COLO668 (cell line): ENCODE results near the gene ZDHHC23.

Experiments
- DNase-seq: peaks from one replicate; lab custom pipeline; 2025; ENCODE audit not compliant: unreplicated experiment; lab: John Stamatoyannopoulos, UW

The ZDHHC23 gene, protein sequence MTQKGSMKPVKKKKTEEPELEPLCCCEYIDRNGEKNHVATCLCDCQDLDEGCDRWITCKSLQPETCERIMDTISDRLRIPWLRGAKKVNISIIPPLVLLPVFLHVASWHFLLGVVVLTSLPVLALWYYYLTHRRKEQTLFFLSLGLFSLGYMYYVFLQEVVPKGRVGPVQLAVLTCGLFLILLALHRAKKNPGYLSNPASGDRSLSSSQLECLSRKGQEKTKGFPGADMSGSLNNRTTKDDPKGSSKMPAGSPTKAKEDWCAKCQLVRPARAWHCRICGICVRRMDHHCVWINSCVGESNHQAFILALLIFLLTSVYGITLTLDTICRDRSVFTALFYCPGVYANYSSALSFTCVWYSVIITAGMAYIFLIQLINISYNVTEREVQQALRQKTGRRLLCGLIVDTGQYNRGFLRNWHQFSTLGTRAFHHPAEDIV

DNA sequence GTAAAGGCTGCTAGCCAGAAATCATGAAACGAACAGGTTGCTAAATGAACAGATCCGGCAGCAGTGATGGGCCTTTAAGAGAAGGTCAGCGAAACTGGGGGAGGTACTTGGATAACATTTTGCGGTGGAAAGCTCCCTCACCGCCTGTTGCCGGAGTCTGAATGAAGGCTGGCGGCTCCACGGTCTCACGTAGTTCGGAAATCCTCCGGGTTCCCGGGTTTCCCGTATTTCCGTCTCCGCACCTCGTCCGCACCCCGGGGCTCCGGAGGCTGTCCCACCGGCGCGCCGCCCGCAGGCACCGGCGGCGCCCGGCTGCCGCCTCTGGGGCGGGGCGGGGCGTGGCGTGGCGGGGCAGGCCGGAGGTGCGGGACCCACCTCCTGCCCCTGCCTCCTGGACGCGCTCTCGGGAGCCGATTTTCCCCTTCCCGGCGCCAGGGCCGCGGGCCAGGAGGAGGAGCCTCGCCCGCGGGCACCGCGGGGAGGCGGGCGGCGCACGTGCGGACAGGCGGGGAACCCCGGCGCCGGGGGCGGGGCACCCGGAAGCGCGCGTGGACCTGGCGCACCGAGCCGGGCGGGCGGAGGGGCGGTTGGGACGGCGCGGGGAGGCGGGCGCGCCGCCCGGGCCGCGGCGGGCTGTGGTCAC, at the start of gene ZDHHC23:
Gene ZDHHC23 (plus strand): TSS at position 642 of the 643 bp plus-strand sequence. CDS start 790 bp downstream, outside the sequence.
- peak; percentile 85 for DNase-seq

DNA sequence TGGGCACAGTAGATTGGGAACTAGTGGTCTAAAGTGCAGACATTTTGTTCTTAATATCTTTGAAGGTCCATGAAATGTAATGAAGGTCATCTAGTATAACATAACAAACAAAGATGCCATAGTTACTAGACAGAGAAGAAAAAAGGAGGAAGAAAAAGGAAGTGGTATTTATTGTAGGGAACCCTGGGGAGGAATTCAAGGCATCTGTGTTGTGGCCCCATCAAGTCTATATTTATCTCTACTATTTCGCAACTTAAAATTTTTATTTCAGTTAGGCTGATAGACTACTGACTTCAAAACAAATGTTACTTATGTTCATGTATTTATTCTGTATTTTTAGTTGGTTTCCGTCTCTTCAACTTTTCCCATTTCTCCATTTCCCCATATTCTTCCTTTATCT, 48.9 kb upstream of the ZDHHC23 start:
- DNase-seq: no peak

DNA sequence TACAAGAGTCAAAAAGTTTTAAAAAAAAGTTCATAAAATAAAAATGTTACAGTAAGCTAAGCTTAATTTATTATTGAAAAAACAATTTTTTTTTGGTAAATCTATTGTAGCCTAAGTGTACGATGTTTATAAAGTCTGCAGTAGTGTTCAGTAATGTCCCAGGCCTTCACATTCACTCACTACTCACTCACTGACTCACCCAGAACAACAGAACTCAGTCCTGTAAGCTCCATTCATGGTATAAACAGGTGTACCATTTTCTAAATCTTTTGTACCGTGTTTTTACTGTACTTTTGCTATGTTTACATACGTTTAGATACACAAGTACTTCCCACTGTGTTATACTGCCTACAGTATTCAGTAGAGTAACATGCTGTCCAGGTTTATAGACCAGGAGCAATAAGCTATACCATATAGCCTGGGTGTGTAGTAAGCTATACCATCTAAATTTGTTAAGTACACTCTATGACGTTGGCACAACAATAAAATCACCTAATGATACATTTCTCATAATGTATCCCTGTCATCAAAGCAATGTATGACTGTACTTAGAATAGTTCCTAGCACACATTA, 41.2 kb upstream of the ZDHHC23 start:
- DNase-seq: no peak

DNA sequence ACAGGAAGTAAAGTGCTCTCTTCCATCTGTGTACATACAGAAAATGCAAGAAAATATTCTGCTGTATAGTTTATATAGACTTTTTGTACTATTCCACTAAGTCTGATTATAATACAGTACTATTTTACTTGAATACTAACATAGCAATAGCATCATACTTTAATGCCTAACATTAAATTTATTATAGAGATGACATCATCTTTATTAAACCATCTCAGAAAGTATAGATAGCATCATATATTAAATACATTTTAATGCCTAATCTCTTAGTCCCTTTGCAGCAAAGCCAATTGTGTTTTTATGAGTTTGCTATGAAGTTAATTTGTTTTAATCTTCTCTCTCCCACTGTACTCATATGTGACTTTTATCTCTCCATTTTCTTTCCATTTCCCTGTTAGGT, 39.7 kb upstream of the ZDHHC23 start:
- no peak for DNase-seq

DNA sequence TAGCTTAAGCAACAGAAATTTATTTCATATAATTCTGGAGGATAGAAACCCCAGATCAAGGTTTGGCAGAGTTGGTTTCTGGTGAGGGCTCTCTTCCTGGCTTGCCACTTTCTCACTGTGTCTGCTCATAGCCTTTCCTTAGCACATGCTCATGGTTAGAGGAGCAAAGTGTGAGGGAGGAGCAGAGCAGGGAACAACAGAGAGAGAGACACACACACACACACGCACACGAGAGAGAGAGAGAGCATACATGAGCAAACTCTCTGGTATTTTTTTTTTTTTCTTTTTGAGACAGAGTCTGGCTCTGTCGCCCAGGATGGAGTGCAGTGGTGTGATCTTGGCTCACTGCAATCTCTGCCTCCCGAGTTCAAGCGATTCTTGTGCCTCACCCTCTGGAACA, 36.8 kb upstream of the ZDHHC23 start:
- DNase-seq: no peak

DNA sequence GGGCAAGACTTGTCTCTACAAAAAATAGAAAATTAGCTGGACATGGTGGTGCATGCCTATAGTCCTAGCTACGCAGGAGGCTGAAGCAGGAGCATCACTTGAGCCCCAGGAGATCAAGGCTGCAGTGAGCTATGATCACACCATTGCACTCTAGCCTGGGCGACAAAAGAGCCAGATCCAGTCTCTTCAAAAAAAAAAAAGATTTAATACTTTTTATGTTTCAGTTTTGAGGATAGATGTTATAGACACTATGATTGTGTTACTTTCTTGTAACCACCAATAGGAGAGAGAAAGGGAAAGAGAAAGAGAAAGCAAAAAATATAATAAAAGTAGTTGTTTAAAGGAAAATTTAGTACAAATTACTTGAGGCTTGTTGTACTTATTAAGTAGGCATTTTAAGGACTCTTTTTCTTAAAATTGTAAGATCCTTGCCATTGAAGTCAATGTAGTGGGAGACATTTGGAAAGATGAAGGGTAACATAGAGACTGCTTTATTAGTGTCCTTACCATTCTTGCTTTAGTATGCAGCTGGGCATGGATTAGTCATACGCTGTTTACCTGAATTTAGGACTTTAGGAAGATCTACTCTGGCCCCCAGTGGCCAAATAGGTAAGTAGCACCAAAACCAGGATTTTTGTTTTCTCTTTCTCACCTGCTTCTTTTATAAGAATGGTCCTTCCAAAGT, 35.1 kb upstream of the ZDHHC23 start:
- peak; percentile 22 for DNase-seq

DNA sequence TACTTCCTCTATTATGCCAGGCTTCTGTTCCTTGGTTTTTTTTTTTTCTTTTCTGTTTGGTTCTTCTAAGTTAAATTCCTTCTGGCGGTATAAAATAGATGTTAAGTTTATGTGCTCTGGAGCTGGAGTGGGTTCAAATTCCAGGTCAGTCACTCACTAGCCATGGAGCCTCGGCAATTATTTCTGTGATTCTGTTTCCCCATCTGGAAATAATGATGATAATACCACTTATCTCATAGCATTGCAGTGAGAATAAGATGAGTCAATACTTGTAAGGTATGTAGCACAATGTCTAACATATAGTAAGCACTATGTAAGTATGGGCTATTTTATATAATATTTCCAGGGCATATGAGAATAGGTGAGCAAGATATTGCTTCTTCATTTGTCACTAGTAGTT, 33.2 kb upstream of the ZDHHC23 start:
- DNase-seq: no peak

DNA sequence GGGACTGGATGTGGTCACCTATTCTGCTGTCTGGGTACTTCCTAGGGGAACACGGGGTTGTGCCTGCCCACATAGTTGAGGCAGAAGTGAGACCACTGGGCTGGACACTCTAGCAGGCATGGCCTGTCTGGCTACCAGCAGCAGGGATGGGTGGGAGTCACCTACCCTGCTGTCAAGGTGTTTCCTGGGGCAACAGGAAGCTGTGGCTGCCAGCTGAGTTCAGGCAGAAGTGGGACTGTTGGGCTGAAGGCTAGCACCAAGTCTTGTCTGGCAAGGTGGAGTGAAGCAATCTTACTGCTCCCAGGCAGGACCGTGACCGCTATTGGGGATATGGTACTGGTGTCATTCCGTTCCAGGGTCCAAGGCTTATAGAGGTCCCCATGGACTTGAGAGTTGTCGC, 20.3 kb upstream of the ZDHHC23 start:
- no peak for DNase-seq

DNA sequence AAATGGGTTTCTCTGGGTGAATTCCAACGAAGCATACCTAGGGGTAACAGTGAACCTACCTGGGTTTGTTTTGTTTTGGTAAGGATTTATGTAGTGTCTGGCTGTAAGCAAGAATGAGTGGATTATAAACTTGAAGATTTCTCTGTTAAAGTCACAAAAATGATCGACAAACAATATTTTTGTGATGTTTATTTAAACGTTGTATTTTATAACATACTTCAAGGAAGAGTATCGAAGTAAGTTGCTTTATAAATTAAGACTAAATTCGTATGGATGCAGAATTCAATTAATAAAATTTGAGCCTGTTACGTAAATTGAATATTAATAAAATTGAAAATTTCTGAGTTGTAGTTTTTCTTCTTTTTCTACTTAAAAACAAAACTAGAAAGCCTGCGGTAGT, 982 bp upstream of the ZDHHC23 start:
- no peak for DNase-seq

DNA sequence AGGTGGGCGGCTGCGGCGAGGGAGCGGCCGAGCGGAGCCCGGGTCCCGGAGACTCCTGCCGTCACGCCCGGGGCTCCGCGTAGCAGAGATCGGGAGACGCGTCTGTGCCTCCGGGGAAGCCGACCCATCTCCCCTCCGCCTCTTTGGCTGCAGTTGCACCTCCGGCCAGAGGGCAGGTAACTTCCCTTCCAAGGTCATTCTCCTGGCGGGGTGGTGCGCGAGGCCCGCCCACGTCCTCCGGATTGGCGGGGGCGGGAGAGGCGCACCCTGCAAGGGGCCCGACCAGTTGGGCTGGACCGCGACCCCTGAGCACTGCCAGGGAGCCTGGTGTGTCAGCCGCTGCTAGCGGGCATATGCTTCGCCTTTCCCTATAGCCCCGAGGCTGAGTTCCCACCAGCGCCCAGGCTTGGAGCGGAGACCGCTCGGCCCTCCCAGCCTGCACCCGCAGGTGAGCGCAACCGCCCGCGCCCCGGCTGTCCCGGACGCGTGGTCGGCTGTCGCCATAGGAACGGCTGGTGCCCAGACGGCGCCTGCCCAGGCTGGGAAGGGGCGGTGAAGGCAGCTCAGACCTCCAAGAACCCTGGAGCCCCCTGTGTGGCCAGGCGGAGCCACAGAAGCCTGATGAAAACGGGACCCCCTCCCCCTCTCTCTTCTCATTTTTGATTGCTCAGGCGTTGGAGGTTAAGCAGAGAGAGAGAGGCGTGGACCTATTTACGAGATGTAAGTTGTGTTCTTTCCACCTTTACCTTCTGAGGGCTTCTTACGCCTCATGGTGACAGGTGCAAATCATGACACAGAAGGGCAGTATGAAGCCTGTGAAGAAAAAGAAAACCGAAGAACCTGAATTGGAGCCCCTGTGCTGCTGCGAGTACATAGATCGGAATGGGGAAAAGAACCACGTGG, 453 bp downstream of the ZDHHC23 start:
- DNase-seq: peak; percentile 62

DNA sequence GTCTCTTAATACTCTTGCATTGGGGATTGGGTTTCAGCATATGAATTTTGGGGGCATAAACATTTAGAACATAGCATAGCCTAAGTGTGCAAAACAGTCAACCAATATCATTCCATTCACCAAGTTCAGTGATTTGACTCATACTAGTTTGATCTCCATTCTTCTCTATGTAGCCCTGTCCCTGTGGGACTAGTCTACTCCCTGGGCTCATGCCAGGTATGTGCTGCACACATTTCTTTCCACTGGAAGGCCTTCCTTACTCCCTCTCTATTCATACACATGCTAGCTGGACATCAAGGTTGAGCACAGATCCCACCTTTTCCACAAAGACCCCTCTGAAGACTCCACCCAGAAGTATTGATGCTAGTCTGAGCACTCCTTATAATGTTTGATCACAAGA, 5.1 kb downstream of the ZDHHC23 start:
- DNase-seq: no peak

DNA sequence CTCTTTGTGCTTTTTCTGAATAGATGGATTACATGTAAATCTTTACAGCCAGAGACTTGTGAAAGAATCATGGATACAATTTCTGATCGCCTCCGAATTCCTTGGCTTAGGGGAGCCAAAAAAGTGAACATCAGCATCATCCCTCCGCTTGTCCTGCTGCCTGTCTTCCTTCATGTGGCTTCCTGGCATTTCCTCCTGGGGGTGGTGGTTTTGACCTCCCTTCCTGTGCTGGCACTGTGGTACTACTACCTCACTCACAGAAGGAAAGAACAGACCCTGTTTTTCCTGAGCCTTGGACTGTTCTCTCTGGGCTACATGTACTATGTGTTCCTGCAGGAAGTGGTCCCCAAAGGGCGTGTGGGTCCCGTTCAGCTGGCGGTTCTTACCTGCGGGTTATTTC, 5.9 kb downstream of the ZDHHC23 start:
- no peak for DNase-seq

DNA sequence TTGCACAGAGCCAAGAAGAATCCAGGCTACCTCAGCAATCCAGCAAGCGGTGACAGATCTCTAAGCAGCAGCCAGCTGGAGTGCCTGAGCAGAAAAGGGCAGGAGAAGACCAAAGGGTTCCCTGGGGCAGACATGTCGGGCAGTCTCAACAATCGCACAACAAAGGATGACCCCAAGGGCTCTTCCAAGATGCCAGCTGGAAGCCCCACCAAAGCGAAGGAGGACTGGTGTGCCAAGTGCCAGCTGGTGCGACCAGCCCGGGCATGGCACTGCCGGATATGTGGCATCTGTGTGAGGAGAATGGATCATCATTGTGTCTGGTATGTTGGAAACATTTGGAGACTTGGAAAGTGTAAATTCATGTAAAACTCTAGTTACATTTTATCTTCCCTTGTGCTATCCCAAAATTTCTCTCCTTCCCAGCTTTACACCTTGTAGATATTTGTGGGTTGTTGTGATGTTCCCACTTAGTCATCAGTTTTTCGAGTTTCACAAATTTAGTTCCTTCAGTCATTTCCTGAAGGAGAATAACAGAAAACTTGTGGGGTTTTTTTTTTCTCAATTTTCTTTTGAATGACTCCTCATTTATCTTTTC, 6.4 kb downstream of the ZDHHC23 start:
- no peak for DNase-seq

DNA sequence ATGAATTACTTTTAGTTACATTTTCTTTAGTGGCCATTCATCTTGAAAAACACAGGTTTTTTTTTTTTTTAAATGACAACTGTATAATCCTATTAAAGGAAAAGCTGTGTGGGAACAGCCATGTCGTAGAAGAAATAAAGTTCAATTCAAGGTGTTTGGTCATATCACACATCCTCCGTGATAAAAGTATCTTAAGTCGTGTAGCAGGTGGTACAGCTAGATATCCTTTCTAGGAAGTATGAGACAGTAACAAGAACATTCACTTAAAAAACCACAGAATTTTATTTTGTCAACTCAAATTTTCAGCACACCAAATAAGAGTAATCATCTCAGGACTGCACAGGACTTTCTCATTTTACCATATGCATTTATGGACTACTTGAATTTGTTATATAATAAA, 16.1 kb downstream of the ZDHHC23 start:
- DNase-seq: no peak

DNA sequence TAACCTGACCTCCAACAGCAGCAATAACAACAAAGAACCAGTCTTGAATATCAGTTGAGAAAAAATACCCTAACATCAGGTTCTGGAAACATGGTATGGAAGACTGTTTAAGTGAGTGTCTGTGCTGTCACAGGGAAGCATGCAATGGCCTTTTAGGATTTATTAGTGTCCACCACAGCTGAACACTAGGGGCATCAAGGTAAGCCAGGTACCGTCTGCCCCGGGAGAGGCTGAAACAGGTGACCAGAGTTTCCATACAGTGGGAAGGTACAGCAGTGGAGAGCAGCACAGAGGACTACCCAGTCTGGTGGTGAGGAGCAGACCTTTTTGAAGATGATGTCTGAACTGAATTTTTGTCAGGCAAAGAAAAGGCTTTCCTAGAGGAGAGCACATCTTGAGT, 18.4 kb downstream of the ZDHHC23 start:
- no peak for DNase-seq

DNA sequence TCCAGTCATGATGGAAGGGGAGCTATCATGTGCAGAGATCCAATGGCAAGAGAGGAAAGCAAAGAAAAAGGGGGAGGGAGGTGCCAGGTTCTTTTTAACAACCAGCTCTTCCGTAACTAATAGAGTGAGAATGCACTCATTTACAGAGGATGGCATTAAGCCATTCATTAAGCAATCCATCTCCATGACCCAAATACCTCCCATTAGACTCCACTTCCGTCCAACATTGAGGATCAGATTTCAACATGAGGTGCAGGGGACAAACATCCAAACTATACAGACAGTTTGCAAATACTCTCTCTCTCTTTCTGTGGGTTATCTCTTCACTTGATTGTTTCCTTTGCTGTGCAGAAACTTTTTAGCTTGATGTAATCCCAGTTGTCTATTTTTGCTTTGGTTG, 21.2 kb downstream of the ZDHHC23 start:
- no peak for DNase-seq

DNA sequence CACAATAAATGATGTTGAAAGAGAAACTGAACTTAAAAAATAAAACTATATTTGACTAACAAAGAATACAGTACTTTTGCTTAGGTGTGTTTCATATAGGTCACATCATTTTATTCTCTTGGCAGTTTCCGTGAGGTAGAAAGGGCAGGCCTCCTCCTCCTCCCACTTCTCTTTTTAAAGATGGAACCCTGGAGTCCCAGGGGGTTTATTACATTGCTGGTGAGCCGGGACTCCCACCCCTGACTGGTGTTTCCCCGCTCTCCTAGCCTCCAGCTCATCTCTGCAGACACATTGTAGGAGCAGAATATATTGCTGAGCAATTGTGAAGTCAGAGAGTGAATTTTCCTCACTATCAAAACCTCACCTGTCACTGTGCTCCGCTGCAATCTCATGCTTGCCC, 30.0 kb downstream of the ZDHHC23 start:
- DNase-seq: no peak

DNA sequence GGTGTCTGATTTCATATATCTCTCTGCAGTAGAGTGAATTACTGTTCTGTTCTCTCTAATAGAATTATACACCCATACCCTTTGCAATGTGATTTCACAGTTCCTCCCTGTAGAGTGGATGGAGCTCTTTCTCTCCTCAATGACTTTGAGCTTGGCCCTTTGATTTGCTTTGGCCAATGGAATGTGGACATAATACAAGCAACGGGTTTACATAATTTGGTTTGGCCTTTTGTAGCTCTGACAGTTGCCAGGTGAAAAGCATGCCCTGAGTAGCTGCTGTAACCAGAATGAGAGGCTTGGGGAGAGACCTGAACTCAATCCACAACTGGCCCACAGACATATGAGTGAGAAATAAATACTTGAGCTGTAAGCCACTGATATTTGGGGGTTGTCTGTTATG, 32.1 kb downstream of the ZDHHC23 start:
- DNase-seq: no peak

DNA sequence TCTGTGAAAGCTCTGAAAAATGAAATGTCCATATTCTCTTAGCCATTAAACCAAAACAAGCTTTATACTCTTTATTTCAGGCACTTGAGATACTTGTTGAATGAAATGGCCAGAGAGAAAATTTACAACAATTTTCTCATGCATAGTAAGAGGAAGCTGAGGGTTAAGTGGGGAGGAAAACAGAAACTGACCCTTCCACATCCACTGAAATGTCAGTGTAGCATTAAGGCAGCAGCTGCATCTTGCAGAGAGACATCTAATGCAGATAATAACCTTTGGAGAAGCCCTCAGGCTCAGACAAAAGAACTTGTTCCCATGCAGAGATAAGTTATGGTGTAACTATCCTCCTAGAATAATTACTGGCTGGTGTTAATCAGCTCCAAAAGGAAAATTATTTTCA, 34.0 kb downstream of the ZDHHC23 start:
- DNase-seq: no peak

DNA sequence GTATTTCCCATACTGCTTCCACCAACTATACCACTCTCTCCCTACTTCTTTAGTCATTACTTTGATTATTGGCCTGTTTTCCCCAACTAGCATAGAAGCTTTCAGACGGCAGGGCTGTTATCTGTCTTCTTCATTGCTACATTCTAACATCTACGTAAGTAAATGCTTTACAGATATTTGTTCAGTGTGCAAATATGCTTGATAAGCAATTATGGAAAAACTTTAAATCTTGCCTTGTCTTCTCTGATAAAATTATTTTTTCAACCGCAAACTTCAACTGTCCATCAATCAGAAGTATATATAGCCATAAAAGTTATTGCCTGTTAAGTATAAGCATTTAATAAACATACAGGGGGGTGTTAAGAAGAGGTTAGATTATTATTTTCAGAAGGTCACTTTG, 35.7 kb downstream of the ZDHHC23 start:
- no peak for DNase-seq
